Mucosa of stomach (tissue), 1 donor: Measurements from ENCODE around the gene CHST8.

Source experiments
- H3K27me3 ChIP-seq: one replicate; pipeline ENCODE4 v1.7.0; 2013; ENCODE audit warnings: mild to moderate bottlenecking, low read length; ENCODE audit not compliant: control insufficient read depth, insufficient read depth
- H3K36me3 ChIP-seq: one replicate; pipeline ENCODE4 v1.7.0; 2013; ENCODE audit warnings: low read length; ENCODE audit not compliant: control insufficient read depth, insufficient read depth
- H3K4me1 ChIP-seq: one replicate; pipeline ENCODE4 v1.7.0; 2013; ENCODE audit warnings: mild to moderate bottlenecking, low read length; ENCODE audit not compliant: control insufficient read depth, insufficient read depth
- H3K4me3 ChIP-seq: one replicate; pipeline ENCODE4 v1.7.0; 2013; ENCODE audit warnings: low read length
- H3K9ac ChIP-seq: one replicate; pipeline ENCODE4 v1.7.0; 2013; ENCODE audit warnings: mild to moderate bottlenecking, low read length, moderate library complexity
- H3K9me3 ChIP-seq: one replicate; pipeline ENCODE4 v1.7.0; 2013; ENCODE audit warnings: mild to moderate bottlenecking, low read length, moderate library complexity; ENCODE audit not compliant: control insufficient read depth
- donor health status: Pancreatic carcinoma.

The CHST8 gene

DNA sequence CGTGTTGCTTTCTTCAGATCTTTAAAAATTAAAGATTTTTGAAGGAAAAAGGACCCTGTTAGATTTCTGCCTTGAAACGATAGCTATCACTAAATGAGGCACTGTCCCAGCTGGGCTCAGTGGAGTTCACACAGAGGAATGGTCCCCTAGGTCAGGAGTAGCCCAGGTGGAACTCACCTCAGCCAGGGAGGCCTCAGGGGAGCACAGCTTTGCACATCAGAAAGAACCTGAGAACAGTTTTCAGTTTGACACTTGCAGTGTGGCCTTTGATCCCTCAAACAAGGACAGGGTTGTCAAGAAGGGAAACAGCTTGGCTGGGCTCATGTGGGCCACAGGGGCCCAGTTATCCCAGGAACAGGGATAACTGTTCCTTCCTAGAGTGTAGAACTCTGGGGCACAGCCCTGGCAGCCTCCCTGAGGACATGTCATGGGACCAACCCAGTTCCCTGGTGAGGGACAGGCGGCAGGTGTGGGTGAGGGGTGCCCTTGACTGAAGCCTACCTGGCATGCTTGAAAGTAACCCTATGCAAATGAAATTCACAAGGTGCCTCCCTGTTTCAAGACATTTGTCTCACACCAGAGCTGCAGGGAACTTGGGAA is 59.4 kb downstream of the CHST8 start:
- no peak overlapping the region for H3K4me3 ChIP-seq
- H3K9me3 ChIP-seq = no peaks in the 10 kb centered on the region
- no peaks in the 10 kb centered on the region for H3K4me1 ChIP-seq
- H3K9ac ChIP-seq = no peak overlapping the region
- H3K36me3 ChIP-seq = no peaks in the 10 kb centered on the region
- peaks cover 13% of the 10 kb centered on the region for H3K27me3 ChIP-seq

DNA sequence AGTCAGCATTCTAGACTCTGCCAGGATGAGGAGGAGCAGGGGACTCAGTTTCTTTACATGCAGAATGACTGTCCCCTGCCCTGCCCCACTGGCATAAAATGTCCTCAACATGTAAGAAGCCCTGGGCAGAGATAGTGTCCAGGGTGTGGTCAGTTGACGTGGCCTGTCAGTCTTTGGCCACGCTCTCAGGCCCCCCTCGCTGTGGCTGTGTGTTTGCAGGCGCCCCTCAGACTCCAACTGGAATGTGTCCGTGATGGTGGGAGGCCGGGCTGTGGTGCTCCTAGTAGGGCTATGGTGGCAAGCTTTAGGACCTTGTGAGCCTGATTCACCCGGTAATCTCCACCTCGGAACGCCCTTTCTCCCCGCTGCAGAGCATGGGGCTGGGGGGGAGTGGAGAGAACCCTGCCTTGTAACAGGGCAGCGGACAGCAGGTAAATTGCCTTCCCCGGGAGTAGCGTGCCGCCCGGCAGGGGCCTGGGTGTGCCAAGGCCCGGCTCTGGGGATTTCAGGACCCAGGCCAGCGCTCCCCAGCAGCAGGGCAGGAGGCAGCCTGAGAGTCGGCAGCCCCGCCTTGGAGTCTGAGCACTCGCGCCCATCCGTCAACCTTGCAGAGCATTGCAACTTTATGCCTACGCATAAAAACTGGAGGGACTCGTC is 62.3 kb downstream of the CHST8 start:
- peaks cover 13% of the 10 kb centered on the region for H3K27me3 ChIP-seq
- H3K4me1 ChIP-seq = no peaks in the 10 kb centered on the region
- no peaks in the 10 kb centered on the region for H3K9me3 ChIP-seq
- H3K4me3 ChIP-seq = no peak overlapping the region
- H3K36me3 ChIP-seq = no peaks in the 10 kb centered on the region
- H3K9ac ChIP-seq = no peak overlapping the region

DNA sequence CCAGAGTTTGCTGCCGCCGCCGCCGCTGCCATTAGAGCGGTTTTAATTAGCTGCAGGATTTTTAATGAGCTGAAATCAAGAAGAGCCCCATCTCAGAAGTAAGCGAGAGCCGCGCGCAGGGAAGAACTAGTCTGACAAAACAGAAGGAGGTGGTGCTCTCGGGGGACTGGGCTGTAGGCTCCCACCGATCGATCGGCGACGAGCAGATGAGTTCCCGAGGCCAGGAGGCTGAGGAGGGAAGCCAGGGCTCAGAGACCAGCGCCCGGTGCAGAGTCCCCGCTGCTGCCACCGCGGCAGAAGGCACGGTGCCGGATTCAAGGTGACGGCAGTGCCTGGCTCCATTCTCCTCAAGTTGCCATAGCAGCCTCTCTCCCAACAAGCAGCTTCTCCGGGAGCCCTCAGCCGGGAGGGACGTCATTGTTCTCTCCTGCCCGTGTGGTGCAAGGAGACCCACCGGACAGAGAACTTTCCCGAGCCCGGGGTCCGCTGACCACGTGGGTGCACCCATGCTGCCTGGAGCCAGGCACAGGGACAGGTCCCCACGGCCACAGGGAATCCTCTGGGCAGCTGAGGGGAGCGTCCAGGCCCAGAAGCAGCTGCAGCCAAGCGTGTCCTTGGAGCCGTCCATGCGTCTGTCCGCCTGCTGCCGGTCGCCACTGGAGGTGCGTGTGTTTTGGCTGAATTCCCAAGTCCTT is 62.9 kb downstream of the CHST8 start:
- Histone ChIP-seq H3K27me3 (peaks cover 13% of the 10 kb centered on the region), H3K4me1 (no peaks in the 10 kb centered on the region), H3K9me3 (no peaks in the 10 kb centered on the region), H3K4me3 (no peak overlapping the region), H3K9ac (no peak overlapping the region), H3K36me3 (no peaks in the 10 kb centered on the region)

DNA sequence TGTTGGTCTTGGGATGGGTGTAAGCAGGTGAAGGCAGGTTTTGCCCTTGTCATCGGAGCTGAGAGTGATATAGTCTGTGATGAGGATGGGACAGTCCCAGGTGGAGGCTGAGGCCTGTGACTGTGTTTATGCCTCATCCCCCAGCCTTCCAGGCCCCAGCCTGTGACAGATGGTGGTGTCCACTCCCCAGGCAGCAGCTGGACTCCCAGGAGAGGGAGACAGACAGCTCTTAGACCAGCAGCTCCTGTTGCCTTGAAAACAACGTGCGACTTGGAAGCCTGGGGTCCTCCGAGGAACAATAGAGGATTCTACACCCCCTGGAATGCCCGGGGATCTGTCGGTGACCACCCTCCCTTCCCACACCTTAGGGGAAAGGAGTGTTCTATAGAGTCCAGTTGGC is 63.8 kb downstream of the CHST8 start:
- H3K27me3 ChIP-seq = peaks cover 13% of the 10 kb centered on the region

DNA sequence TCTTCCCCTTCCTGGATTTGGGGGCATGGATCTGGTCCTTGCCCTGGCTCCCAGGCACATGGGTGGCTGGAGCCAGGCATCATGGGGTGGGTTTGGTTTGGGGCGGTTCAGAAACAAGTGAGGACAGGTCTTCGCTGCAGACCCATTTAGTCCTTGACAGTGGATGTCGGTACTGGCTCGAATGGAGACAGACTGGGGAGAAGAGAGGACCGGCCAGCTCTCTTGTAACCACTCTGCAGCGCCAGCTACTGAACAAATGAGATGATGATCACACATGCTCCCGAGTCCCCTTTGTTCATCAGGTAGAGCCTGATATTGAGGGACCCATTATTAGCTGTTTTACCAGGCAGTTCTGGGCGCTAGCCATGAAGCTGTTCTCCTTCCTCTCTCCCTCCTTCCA is 64.5 kb downstream of the CHST8 start:
- Histone ChIP-seq H3K27me3 (peaks cover 13% of the 10 kb centered on the region), H3K9ac (no peak overlapping the region), H3K36me3 (no peaks in the 10 kb centered on the region), H3K4me1 (no peaks in the 10 kb centered on the region), H3K9me3 (no peaks in the 10 kb centered on the region), H3K4me3 (no peak overlapping the region)

More for the DNA sequence above, 63.8 kb downstream of the CHST8 start:
- Histone ChIP-seq H3K9me3 (no peaks in the 10 kb centered on the region), H3K4me1 (no peaks in the 10 kb centered on the region), H3K36me3 (no peaks in the 10 kb centered on the region), H3K9ac (no peak overlapping the region), H3K4me3 (no peak overlapping the region)

DNA sequence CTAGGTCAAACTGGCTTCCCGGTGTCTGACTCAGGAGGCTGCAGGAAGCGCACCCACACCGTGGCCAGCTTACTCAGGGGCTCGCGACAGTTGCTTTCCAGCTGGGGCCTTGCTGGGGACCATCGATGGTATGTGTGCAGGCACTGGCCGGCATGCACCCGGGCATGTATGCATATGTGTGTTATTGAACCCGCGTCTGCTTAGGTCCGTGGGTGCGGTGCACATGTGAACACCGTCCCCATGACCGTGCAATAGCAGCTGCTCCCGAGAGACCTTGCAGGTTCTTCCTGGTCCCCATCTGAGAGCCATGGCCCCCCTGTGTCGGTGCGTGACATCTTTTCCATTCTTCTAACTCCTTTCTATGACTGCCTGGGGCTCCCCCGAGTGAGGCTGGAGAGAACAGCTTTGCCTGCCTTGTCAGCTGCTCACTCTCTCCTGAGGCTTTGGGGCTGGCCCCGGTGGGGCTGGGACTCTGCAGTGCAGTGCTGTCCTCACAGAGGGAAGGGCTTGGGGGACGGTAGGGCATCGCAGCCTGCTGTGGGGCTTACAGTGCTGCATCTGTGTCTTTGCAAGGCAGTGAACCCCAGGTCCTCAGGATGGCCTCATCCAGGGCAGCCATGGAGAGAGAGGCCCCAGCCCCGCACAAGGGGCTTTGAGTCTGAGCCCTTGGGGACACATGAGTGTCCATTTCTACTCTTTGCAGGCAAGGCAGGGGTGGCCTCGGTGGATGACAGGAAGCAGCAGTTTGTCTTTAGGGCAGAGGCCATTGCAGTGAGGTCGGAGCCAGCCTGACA is 65.1 kb downstream of the CHST8 start:
- H3K9ac ChIP-seq = no peak overlapping the region
- no peaks in the 10 kb centered on the region for H3K9me3 ChIP-seq
- no peaks in the 10 kb centered on the region for H3K4me1 ChIP-seq
- H3K36me3 ChIP-seq = no peaks in the 10 kb centered on the region
- no peak overlapping the region for H3K4me3 ChIP-seq
- H3K27me3 ChIP-seq = peaks cover 13% of the 10 kb centered on the region

DNA sequence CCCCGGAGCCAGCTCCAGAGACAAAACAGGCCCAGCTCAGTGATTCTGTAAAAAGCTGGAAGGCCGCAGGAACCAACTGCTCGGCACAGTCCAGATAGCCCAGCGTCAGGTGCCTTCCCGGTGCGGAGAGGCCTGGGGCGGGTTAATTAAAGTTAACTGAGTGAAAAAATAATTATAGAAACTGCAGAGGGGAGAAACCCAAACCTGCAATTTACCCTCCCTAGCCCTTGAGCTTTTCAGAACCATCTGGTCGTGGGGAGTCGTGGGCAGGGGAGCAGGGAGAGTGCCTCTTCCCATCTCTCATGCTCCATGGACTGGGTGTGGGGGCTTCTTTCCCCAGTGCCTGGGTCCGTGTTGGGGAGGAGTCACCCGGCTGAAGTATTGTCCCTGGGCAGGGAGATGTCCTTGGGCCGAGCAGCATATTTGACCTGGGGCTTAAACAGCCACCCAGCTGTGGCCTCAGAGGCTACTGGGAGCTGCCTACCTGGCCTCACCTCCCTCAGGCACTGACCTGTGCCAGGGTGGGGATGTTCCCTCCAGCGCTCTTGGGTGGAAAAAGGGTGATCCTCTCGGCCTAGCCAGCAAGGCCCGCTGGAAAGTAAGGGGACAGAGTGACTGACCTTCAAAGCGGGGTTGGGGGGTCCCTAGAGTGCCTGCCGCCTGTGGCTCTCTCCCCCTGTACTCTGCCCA is 65.9 kb downstream of the CHST8 start:
- Histone ChIP-seq H3K4me3 (no peak overlapping the region), H3K9me3 (no peaks in the 10 kb centered on the region), H3K27me3 (peaks cover 13% of the 10 kb centered on the region), H3K4me1 (no peaks in the 10 kb centered on the region), H3K36me3 (no peaks in the 10 kb centered on the region), H3K9ac (no peak overlapping the region)

DNA sequence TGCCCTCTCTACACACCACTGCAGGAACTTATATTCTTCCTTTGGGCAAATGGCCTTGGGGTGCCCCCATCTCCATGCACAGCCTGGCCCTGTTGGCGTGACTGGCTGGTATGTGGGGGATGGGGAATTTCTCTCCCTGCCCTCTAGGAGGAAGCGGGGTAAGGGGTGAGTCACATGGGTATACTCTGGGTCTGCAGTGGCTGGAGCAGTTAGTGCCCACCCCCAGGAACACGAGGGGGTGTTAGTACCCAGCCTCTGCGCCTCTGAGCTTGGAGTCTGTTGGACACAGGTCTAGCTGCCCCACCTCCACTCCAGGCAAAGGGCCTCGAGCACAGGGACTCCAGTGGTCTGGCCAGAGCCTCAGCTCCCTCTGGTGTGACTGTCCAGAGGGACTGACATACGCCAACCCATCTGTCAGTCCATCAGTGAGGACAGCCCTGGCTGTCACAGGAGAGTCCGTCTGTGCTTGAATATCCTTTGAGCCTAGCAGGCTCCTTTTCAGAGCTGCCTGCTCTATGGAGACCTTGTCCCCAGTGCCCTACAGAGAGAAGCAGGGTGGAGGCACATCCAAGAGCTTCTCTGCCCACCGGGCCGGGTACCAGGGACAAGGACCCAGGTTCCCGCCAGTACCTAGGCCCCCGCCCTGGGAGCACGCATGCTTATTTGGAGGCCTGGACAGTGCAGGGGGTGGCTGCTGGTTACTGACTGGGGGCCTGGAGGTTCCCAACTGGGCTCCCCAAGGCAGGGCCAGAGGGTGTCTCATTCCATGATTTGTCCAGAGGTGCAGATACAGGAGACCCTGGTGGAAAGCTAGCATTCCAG is 66.6 kb downstream of the CHST8 start:
- Histone ChIP-seq H3K36me3 (no peaks in the 10 kb centered on the region), H3K9ac (no peak overlapping the region), H3K4me1 (no peaks in the 10 kb centered on the region), H3K4me3 (no peak overlapping the region), H3K9me3 (no peaks in the 10 kb centered on the region), H3K27me3 (peaks cover 13% of the 10 kb centered on the region)

DNA sequence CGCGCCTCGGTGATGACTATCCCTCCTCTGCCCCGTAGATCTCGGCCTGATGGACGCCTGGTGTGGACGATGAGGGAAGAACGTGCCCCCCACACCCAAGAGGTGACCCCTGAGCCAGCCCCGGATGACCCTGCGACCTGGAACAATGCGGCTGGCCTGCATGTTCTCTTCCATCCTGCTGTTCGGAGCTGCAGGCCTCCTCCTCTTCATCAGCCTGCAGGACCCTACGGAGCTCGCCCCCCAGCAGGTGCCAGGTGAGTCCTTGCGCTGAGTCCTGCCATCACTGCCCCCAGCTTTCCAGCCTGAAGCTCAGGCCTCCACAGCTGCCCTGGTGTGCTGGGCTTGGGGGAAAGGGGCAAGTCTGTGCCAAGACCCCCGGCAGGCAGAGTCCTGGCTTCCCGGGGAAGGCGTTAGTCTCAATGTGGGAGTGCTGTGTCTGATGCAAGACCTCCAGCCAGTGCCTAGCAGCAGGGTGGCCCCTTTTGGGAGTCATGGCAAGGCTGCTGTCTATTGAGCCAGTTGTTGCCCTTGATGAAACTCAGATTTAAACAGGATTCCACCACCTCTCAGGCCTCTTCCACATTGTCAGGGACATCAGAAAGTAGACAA is 67.5 kb downstream of the CHST8 start:
- no peak overlapping the region for H3K9ac ChIP-seq
- no peaks in the 10 kb centered on the region for H3K36me3 ChIP-seq
- H3K27me3 ChIP-seq = peaks cover 10% of the 10 kb centered on the region
- H3K9me3 ChIP-seq = no peaks in the 10 kb centered on the region
- H3K4me3 ChIP-seq = no peak overlapping the region
- H3K4me1 ChIP-seq = no peaks in the 10 kb centered on the region

DNA sequence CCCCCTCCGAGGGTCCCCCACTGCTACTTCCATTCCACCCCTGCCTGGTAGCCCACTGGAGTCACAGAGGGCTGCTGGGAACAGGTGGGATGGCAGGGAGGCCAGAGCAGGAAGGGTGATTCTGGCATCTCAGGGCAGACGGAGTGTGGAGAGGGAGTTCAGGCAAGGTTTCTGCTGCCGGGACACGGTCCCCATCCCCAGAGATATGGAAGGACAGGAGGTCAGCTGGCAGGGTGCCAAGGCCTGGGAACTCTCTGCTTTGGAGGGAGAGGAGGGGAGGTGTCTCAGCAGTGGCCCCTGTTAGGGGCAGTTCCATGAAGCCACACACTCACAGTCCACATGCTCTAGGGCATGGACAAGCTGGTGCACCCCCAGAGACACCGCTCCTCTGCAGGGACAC is 68.1 kb downstream of the CHST8 start:
- H3K9me3 ChIP-seq = no peaks in the 10 kb centered on the region
- no peaks in the 10 kb centered on the region for H3K4me1 ChIP-seq
- peaks cover 5% of the 10 kb centered on the region for H3K27me3 ChIP-seq
- no peak overlapping the region for H3K9ac ChIP-seq
- no peaks in the 10 kb centered on the region for H3K36me3 ChIP-seq
- no peak overlapping the region for H3K4me3 ChIP-seq
